Esophagus squamous epithelium (tissue), 5 donors: ENCODE results near the gene LBHD1. TPM values are rescaled to one million over a fixed set of nuclear protein-coding genes. Genes with fewer than 3 reads are reported as not detected.
"Not testable (repeated sequence)": the region's sequence is repeated elsewhere in the genome, so short reads cannot be mapped to it uniquely, and the experiment has no call there.

ENCODE experiments used
- DNase-seq: peaks from one replicate; lab custom pipeline; 2025; lab: John Stamatoyannopoulos, UW
- H3K27ac ChIP-seq, 4 donors: fragments of 200-600 bp; sonication (generic); one replicate each; pipeline ENCODE4 v1.5.1; 2016 to 2019; ENCODE audit warnings: mild to moderate bottlenecking in 1 of 4
- H3K27me3 ChIP-seq, 4 donors: fragments of 200-600 bp; sonication (generic); 1 replicate in 3 of 4; 2 replicates in 1 of 4; pipeline versions ENCODE4 v1.5.1 to v1.6.0; 2017 to 2021; ENCODE audit warnings: antibody characterized with exemption in 1 of 4
- H3K36me3 ChIP-seq, 3 donors: fragments of 200-600 bp; sonication (generic); one replicate each; pipeline ENCODE4 v1.5.1; 2016 to 2019
- H3K4me1 ChIP-seq, 3 donors: fragments of 200-600 bp; sonication (generic); one replicate each; pipeline ENCODE4 v1.5.1; 2017 to 2019
- H3K4me3 ChIP-seq, 4 donors: fragments of 200-600 bp; sonication (generic); 1 replicate in 3 of 4; 2 replicates in 1 of 4; pipeline ENCODE4 v1.5.1; 2016 to 2019; ENCODE audit warnings: mild to moderate bottlenecking in 2 of 4, moderate library complexity in 1 of 4
- H3K9me3 ChIP-seq, 3 donors: fragments of 200-600 bp; sonication (generic); one replicate each; pipeline ENCODE4 v1.5.1; 2016 to 2019
- CTCF ChIP-seq, 6 experiments: fragments of 450-650 bp in 4 of 6; fragments of 200-600 bp in 2 of 6; sonication (generic) in 2 of 6; IDR thresholded peaks; one replicate each; pipeline ENCODE4 v1.5.1; 2016 to 2019; ENCODE audit warnings: antibody characterized with exemption in 6 of 6, mild to moderate bottlenecking in 4 of 6, moderate library complexity in 4 of 6
- POLR2A ChIP-seq, 4 donors: fragments of 450-650 bp; IDR thresholded peaks; one replicate each; pipeline ENCODE4 v1.6.1; 2017; ENCODE audit warnings: antibody characterized with exemption in 4 of 4, mild to moderate bottlenecking in 4 of 4, moderate library complexity in 3 of 4
- WGBS, 2 donors: methylation state at CpG; one replicate each; pipeline ENCODE4 v1.1.5; 2018; 5-methylcytosine and 5-hydroxymethylcytosine counted together
- intact Hi-C: fragments of 100-400 bp; cut with DNase I; formaldehyde crosslinking; loops from one replicate; pipeline ENCODE4 v1.15.0; 2022
- total RNA-seq, 4 donors: library from RNA; depleted of rRNA; stranded (reverse); fragments of >200 nt; gene quantifications; one replicate each; pipeline ENCODE4 v1.1.0, GENCODE V29; 2016
- donor health status: DM: yes; HTN: yes; CAD: no.

The LBHD1 gene
- total RNA-seq, 4 donors from 2014 or later: 1.8 to 3.6 (median 2.5) TPM

DNA sequence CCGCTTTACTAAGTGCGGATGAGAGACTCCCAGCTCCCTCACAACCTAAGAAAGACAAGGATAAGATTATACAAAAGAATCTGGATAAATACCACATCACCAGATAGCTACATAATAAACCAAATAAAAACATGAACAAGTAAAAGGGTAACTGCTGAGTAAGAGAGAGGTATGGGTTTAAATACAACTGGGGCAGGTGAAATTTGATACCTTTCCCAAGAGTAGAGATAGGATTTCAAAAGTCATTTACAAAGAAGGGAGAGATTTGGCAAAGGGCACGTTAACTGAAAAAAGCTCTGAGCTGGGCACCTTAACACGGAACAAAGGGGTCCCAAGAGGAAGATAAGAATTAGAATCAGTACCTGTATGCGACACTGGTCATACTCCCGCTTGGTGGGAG, 5.1 kb upstream of the LBHD1 start:
- no peak for DNase-seq
- H3K9me3 ChIP-seq: no peaks in the 10 kb centered on the region
- H3K27me3 ChIP-seq: no peaks in the 10 kb centered on the region
- 67 to 73% methylated on average over 6 of the region's 6 CpGs for WGBS, 2 donors
- no peak overlapping the region for H3K4me3 ChIP-seq
- H3K4me1 ChIP-seq: peaks cover 26 to 82% (median 33%) of the 10 kb centered on the region in 3 donors
- no peak for TF ChIP-seq POLR2A (IDR thresholded peaks at IDR 0.05)
- no peak for TF ChIP-seq CTCF (IDR thresholded peaks at IDR 0.05)
- H3K27ac ChIP-seq: peak overlapping the region in 1 of 4 donors; percentile 96
- intact Hi-C loops: no loop called here
- H3K36me3 ChIP-seq: peaks cover 0 to 54% (median 9%) of the 10 kb centered on the region in 3 donors

- no peak for DNase-seq
- H3K27me3 ChIP-seq: no peaks in the 10 kb centered on the region
- peaks cover 0 to 54% (median 9%) of the 10 kb centered on the region in 3 donors for H3K36me3 ChIP-seq
- intact Hi-C loops: no loop called here
- H3K27ac ChIP-seq: no peak overlapping the region
- TF ChIP-seq CTCF (IDR thresholded peaks at IDR 0.05) (no peak), POLR2A (IDR thresholded peaks at IDR 0.05) (no peak)
- H3K9me3 ChIP-seq: no peaks in the 10 kb centered on the region
- peaks cover 26 to 85% (median 33%) of the 10 kb centered on the region in 3 donors for H3K4me1 ChIP-seq
- WGBS, 2 donors: 41 to 50% methylated on average over 2 to 3 of the region's 6 CpGs
- no peak overlapping the region for H3K4me3 ChIP-seq
Observed at GRCh38 chr11:62676698-62677097, 4.6 kb upstream of the LBHD1 start.

DNA sequence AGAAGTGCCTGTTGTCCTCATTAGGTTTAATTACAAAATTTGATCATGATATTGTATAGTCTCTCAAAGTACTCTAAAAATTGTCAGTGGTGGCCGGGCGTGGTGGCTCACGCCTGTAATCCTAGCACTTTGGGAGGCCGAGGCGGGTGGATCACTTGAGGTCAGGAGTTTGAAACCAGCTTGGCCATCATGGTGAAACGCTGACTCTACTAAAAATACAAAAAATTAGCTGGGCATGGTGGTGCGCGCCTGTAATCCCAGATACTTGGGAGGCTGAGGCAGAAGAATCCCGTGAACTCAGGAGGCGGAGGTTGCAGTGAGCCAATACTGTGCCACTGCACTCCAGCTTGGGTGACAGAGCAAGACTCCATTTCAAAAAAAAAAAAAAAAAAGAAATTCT, 3.3 kb upstream of the LBHD1 start:
- H3K27ac ChIP-seq, H3K27me3 ChIP-seq, DNase-seq, H3K9me3 ChIP-seq, intact Hi-C loops, H3K4me3 ChIP-seq: not testable (repeated sequence)
- WGBS, 2 donors: 88 to 90% methylated on average over 9 to 10 of the region's 10 CpGs
- Histone ChIP-seq H3K4me1 (peaks cover 25 to 82% (median 39%) of the 10 kb centered on the region in 3 donors), H3K36me3 (peaks cover 0 to 54% (median 9%) of the 10 kb centered on the region in 3 donors)

DNA sequence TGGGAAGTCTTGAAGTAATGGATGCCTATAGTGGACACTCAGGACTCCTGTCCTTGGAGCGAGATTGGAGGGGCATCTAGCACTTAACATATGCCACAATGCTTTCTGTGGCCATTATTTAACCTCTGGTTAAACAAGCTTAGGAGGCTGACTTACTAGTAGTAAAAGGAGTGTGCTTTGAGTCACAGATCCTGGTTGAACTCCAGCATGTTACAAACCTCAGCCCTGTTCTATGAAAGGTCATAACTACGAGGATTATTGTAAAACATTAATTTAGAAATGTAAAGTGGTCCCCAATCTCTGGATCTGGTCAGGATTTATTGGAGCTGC, 1.1 kb upstream of the LBHD1 start:
- Histone ChIP-seq H3K27me3 (no peaks in the 10 kb centered on the region), H3K4me1 (peaks cover 19 to 83% (median 36%) of the 10 kb centered on the region in 3 donors), H3K9me3 (no peaks in the 10 kb centered on the region), H3K36me3 (peaks cover 0 to 54% (median 9%) of the 10 kb centered on the region in 3 donors), H3K27ac (peak overlapping the region; percentile 92 to 95 (median 93)), H3K4me3 (peak overlapping the region in 2 of 4 donors; percentile 75 to 85)
- no peak for DNase-seq
- TF ChIP-seq CTCF (IDR thresholded peaks at IDR 0.05) (no peak), POLR2A (IDR thresholded peaks at IDR 0.05) (no peak)
- intact Hi-C loops: loop anchor here (5.0 kb wide), 1 partner anchor 76 kb away; no protein-coding TSS in a partner anchor
- WGBS, 2 donors: 59 to 75% methylated on average over 2 of the region's 2 CpGs

DNA sequence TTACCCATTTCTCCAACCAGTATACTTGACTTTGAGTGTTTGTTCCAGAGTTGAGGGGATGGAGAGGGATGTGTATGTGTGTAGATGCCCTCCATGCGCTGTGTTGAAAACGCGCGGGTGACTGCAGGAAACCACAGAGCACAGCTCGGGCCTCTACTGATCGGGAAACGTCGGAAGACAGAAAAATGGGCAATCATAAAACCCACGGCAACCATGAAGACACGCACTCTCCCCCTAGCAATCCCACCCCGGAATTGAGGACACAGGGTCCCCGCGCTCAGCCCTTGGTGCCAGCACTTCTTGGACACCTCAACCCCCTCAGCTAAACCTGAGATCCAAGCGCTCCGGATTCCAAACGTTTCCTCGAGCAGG, 845 bp downstream of the LBHD1 start:
- H3K27ac ChIP-seq: peak overlapping the region; percentile 92 to 95 (median 93)

More for the DNA sequence above, 845 bp downstream of the LBHD1 start:
- Histone ChIP-seq H3K27me3 (no peaks in the 10 kb centered on the region), H3K4me1 (peaks cover 32 to 83% (median 42%) of the 10 kb centered on the region in 3 donors), H3K4me3 (peak overlapping the region; percentile 75 to 96 (median 82)), H3K9me3 (no peaks in the 10 kb centered on the region), H3K36me3 (peaks cover 0 to 53% (median 4%) of the 10 kb centered on the region in 3 donors)
- TF ChIP-seq CTCF (IDR thresholded peaks at IDR 0.05): no peak
- no peak for DNase-seq
- 0% methylated on average over 17 of the region's 17 CpGs for WGBS, 2 donors
- intact Hi-C loops: loop anchor here (5.0 kb wide), 1 partner anchor 74 kb away; no protein-coding TSS in a partner anchor
